GM21447 (cell line): ENCODE data around the gene SLC9C1.

ENCODE experiments used
- ATAC-seq: cut with Tn5 transposase; IDR thresholded peaks from one replicate; pipeline ENCODE4 v1.9.1; 2021; ENCODE audit not compliant: unreplicated experiment

Gene SLC9C1

DNA sequence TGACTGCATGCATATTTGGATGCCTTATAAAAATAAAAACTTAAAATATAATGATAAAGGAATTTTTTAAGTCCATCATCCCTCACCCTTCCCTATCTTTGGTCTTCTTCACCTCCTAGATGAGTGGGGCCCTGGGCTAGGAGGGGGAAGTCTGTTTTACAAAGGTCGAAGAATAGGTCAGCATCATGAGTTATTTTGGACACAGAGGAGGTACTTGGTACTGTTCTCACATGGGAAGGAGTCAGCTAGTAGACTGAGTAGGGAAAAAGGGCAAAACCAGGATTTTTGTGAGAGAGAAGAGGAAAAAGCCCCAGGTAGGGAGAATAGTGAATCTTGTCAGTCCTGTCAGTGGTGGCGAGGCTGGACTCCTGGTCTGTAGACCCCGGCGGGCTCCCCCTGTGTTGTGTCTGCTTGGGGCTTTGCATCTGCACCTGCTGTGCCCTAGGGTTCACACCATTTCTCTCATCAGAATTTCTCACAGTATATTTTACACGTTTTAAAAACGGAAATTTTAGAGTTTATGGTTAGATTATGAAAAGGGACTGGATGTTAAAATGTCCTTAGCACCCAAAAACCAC is 178.1 kb downstream of the SLC9C1 start:
- ATAC-seq, result no peak

- peak; percentile 32 for ATAC-seq
Measured at GRCh38 chr3:112115161-112115739, 178.8 kb downstream of the SLC9C1 start.

DNA sequence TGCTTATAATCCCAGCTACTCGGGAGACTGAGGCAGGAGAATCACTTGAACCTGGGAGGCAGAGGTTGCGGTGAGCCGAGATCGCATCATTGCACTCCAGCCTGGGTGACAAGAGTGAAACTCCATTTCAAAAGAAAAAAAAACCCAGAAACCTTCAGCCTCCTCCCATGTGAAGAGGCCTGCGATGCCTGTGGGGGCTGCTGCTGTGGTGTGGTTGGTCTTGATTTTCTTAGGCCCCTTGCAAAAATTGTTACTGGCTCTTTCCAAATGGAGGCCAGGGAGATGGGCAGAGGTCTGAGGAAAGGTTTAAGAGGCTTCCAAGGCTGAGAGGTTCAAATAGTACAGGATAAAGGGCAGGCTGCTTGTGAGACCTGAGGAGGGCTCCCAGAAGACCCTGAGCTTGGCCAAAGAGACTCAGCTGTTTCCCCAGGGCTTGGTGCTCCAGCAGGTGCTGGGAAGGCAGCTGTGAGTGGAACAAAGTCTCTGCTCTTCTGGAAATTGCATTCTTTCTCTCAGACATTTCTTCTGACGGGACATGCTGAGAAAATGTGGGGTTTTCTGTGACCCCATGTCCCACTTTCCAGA is 179.3 kb downstream of the SLC9C1 start:
- peak; percentile 21 for ATAC-seq

GRCh38 chr3:112111785-112112402 is 182.1 kb downstream of the SLC9C1 start:
- peak; percentile 38 for ATAC-seq

- ATAC-seq, result no peak
Measured at GRCh38 chr3:112109322-112109721, 184.7 kb downstream of the SLC9C1 start.

DNA sequence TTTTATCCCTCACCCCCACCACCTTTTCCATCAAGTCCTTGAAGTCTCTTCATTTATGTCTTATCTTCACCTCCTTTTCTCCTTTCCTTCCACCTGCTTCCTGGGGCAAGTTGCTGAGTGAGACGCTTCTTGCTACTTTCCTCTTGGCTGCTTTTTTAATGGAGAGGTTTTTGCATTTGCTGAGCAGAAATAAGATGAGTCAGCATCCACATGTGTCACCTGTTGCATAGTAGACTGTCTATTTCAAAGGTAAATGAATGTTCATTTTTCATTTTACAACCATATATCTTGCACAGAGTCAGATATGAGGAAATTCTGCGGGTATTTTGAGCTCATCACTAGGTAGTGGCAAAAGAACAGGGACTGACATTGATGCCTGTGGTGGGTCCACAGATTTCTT is 189.2 kb downstream of the SLC9C1 start:
- ATAC-seq, result no peak

DNA sequence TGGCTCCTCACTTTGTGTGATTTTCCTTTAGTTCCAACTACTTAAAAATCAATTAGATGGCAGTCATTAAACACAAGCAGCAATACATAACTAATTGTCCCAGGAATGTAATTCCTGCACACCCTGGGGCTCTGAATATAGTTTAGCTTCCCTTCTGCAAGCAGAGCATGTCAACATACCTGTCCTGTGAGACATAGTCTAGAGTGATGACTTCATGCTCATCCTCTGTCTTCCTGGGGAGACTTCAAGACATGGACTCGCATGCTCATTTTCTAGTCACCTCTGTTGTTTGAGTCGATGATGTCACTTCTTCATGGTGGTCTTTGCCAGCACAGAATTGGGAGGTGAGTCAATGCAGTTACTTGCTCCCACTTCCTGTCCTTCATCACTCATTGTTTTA is 192.1 kb downstream of the SLC9C1 start:
- no peak for ATAC-seq

GRCh38 chr3:112097378-112097777 is 196.6 kb downstream of the SLC9C1 start:
- ATAC-seq, result peak; percentile 44

GRCh38 chr3:112096176-112096575 is 197.8 kb downstream of the SLC9C1 start:
- ATAC-seq, result no peak

GRCh38 chr3:112095731-112096130 is 198.3 kb downstream of the SLC9C1 start:
- no peak for ATAC-seq

GRCh38 chr3:112093180-112093522 is 200.9 kb downstream of the SLC9C1 start:
- no peak for ATAC-seq

DNA sequence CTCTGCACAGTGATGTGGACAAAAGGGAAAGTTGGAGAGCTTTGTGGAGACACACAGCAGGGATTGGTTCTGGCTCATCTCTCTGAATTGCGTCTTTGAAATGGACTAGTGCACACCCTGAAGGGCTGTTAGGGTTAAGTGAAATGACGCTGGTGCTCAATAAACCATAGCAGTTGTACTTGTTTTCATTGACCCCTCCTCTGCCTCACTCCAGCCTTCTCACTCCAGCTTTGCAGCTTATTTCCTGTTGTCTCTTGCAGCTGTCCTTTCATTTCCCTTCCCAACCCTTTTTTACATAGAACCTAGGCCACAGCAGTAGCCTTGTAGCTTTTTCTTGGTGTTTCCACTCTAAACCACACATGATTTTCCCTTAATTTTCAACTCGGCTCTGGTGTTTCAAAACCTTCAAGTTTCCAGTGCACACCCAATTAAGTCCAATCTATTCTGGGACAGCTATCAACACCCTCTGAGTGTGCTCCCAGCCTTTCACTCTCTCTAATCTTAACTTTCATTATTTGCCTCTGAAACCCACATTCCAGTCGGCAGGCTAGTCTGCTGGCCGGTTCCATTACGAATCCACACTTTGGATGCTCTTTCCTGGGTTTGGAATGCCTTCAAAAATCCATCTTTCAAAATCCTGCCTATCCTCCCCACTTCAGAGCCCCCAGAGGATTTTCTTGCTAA is 201.4 kb downstream of the SLC9C1 start:
- no peak for ATAC-seq

- ATAC-seq, result no peak
Measured at GRCh38 chr3:112090887-112091586, 203.0 kb downstream of the SLC9C1 start.
